Activated naive CD4-positive, alpha-beta T cell treated with anti-CD3 and anti-CD28 coated beads, Interleukin-2, amount 10 ng/mL, durations not matched to agents 7 days and 5 days (primary cell): Measurements from ENCODE around the gene FHIP2A.
"Not testable (repeated sequence)": the region's sequence is repeated elsewhere in the genome, so short reads cannot be mapped to it uniquely, and the experiment has no call there.

ENCODE experiments used
- CTCF ChIA-PET: fragments of 350-600 bp; sonication (Branson Sonifier 250); formaldehyde crosslinking; loops from one replicate; lab custom pipeline; 2021; ENCODE audit warnings: antibody characterized with exemption; lab: Charles Lee
- DNase-seq: peaks from one replicate; pipeline ENCODE4 v3.0.0-alpha.2; 2020
- H3K27ac Mint-ChIP-seq: one replicate; pipeline ENCODE4 v1.8.0; 2021; ENCODE audit warnings: mild to moderate bottlenecking, moderate library complexity, mixed read lengths
- H3K27me3 Mint-ChIP-seq: one replicate; pipeline ENCODE4 v1.8.0; 2021; ENCODE audit warnings: mild to moderate bottlenecking, mixed read lengths
- H3K36me3 Mint-ChIP-seq: one replicate; pipeline ENCODE4 v1.8.0; 2021; ENCODE audit warnings: mixed read lengths
- H3K4me1 Mint-ChIP-seq: one replicate; pipeline ENCODE4 v1.8.0; 2021; ENCODE audit warnings: mixed read lengths
- H3K4me3 Mint-ChIP-seq: one replicate; pipeline ENCODE4 v1.8.0; 2021; ENCODE audit warnings: mild to moderate bottlenecking, moderate library complexity, mixed read lengths
- H3K9me3 Mint-ChIP-seq: one replicate; pipeline ENCODE4 v1.8.0; 2021; ENCODE audit warnings: mixed read lengths

Gene FHIP2A

GRCh38 chr10:114825513-114826253 lies 4.1 kb downstream of the FHIP2A start:
- H3K4me1 Mint-ChIP-seq: peaks cover 39% of the 10 kb centered on the region

DNA sequence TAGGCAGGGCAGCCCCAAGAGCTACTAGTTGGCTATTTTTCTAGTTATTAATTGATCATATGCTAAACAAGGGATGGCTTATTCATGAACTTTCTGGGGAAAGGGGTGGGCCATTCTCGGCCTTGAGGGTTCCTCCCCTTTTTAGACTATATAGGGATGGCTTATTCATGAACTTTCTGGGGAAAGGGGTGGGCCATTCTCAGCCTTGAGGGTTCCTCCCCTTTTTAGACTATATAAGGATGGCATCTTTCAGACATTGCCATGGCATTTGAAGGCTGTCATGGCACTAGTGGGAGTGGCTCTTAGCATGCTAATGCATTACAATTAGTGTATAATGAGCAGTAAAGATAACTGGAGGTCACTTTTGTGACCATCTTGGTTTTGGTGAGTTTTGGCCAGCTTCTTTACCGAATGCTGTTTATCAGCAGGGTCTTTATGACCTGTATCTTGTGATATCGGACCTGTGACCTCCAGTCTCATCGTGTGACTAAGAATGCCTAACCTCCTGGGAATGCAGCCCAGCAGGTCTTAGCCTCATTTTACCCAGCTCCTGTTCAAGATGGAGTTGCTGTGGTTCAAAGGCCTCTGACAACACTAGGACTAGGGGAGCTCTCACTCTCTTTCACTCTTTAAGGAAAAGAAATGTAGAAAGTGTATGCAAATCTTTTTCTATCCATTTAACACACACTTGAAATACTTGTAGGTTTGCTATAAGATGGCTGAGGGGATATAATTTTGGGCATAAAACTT lies 7.8 kb downstream of the FHIP2A start:
- peaks cover 34% of the 10 kb centered on the region for H3K36me3 Mint-ChIP-seq
- no peak overlapping the region for H3K4me3 Mint-ChIP-seq
- no peaks in the 10 kb centered on the region for H3K9me3 Mint-ChIP-seq
- H3K4me1 Mint-ChIP-seq: peaks cover 17% of the 10 kb centered on the region
- DNase-seq: no peak
- CTCF ChIA-PET: interaction anchor here (0.7 kb wide), 1 partner anchor 55 kb away, joined by 3 read pairs; no protein-coding TSS in a partner anchor
- no peaks in the 10 kb centered on the region for H3K27me3 Mint-ChIP-seq
- no peak overlapping the region for H3K27ac Mint-ChIP-seq

More at GRCh38 chr10:114825513-114826253, 4.1 kb downstream of the FHIP2A start:
- Mint-ChIP-seq H3K36me3 (peaks cover 20% of the 10 kb centered on the region), H3K27me3 (no peaks in the 10 kb centered on the region), H3K4me3 (no peak overlapping the region), H3K9me3 (no peaks in the 10 kb centered on the region), H3K27ac (no peak overlapping the region)
- CTCF ChIA-PET: interaction anchor here (1.6 kb wide), 1 partner anchor 40 kb away, joined by 3 read pairs; no protein-coding TSS in a partner anchor
- no peak for DNase-seq

DNA sequence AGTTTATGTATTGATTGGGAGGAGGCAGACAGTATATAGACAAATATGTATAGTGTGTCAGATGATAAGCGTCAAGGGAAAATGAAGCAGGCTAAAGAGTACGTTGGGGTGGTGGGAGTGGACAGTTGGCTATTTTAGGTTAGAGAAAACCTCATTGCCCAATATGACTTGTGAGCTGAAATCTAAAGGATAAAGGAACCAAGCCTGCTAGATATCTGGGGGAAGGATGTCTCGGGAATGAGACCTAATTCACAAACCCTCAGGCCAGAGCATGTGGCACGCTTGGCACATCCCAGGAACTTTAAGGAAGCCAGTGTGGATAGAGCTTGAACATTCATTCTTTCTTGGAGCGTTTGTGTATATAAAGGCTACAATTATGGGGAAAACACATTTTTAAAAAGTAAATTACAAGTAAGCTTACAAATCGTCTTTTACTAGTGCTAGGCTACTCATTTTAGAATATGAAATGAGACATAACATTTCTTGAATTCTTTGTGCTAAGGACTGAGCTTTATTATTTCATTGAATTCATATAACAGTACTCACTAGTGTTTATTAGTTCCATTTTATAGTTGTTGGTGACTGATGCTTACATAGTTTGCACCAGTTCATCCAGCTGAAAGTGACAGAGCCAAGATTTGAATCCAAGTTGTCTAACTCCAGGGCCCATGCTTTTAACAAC lies 9.7 kb downstream of the FHIP2A start:
- Mint-ChIP-seq H3K4me3 (no peak overlapping the region), H3K4me1 (peaks cover 5% of the 10 kb centered on the region), H3K36me3 (peaks cover 30% of the 10 kb centered on the region), H3K9me3 (no peaks in the 10 kb centered on the region), H3K27ac (no peak overlapping the region), H3K27me3 (no peaks in the 10 kb centered on the region)
- CTCF ChIA-PET: interaction anchor here (0.8 kb wide), 1 partner anchor 8 kb away, joined by 3 read pairs; no protein-coding TSS in a partner anchor
- DNase-seq: no peak

- CTCF ChIA-PET: no interaction called here
- Mint-ChIP-seq H3K27me3 (no peaks in the 10 kb centered on the region), H3K27ac (no peak overlapping the region), H3K9me3 (no peaks in the 10 kb centered on the region), H3K4me3 (no peak overlapping the region), H3K4me1 (no peaks in the 10 kb centered on the region), H3K36me3 (peaks cover 35% of the 10 kb centered on the region)
- DNase-seq: no peak
Measured at GRCh38 chr10:114837690-114838089, 16.1 kb downstream of the FHIP2A start.

DNA sequence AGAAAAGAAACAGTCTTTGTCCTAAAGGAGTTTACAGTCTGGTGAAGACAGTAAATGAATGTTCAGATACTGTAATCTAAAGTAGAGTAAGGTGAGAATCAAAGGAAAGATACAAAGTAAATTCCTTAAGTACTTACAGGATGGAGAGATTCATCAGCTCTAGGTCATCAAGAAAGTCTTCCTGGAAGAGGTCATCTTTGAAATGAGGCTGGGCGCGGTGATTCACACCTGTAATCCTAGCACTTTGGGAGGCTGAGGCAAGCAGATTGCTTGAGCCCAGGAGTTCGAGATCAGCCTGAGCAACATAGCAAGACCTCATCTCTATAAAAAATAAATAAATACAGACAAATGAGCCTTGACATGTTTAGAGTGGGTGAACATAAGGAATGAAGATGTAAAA lies 18.3 kb downstream of the FHIP2A start:
- DNase-seq: no peak
- H3K36me3 Mint-ChIP-seq: peaks cover 34% of the 10 kb centered on the region

DNA sequence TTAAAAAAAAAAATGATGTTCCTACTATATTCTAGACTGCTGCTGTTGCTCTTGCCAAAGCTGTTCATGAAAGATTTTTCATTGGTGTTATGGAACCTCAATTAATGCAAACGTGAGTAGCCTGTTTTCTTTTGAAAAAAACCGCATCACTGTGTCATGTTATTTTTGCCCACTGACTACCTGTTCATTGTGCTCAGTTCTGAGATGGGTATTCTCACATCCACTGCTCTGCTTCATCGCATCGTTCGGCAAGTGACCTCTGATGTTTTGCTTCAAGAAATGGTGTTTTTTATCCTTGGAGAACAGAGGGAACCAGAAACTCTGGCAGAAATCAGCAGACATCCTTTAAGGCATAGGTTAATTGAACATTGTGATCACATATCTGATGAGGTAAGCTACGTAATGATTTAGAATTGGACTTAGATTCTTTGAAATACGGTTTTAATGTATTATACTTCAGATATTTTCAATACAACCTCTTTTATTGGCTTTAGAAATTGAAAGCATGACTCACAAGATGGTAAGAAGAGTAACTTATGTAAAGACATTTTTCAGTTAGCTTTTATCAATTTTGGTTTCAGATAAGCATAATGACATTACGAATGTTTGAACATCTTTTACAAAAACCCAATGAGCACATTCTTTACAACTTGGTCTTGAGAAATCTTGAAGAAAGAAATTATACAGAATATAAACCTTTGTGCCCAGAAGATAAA lies 24.6 kb downstream of the FHIP2A start:
- no peak overlapping the region for H3K27ac Mint-ChIP-seq
- no peak overlapping the region for H3K4me3 Mint-ChIP-seq
- DNase-seq: no peak
- CTCF ChIA-PET: no interaction called here
- no peaks in the 10 kb centered on the region for H3K27me3 Mint-ChIP-seq
- no peaks in the 10 kb centered on the region for H3K9me3 Mint-ChIP-seq
- peaks cover 52% of the 10 kb centered on the region for H3K36me3 Mint-ChIP-seq
- no peaks in the 10 kb centered on the region for H3K4me1 Mint-ChIP-seq

More for the DNA sequence above, 18.3 kb downstream of the FHIP2A start:
- Mint-ChIP-seq H3K27me3 (no peaks in the 10 kb centered on the region), H3K9me3 (no peaks in the 10 kb centered on the region), H3K27ac (no peak overlapping the region), H3K4me3 (no peak overlapping the region), H3K4me1 (no peaks in the 10 kb centered on the region)
- CTCF ChIA-PET: no interaction called here

DNA sequence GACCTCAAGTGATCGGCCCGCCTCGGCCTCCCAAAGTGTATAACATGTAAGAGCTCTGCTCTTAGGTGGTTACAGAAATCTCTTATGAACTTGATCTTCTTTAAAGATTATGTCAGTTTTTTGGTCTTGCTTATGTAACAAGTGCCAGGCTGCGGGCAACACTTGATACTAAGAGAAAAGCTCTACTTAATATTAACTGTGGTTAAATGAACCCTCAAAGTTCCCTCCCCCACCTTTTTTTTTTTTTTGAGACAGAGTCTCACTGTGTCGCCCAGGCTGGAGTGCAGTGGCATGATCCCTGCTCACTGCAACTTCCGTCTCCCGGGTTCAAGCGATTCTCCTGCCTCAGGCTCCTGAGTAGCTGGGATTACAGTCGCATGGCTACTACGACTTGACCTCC lies 25.9 kb downstream of the FHIP2A start:
- H3K27ac Mint-ChIP-seq, H3K27me3 Mint-ChIP-seq, H3K4me3 Mint-ChIP-seq, H3K9me3 Mint-ChIP-seq, CTCF ChIA-PET, DNase-seq, H3K4me1 Mint-ChIP-seq: not testable (repeated sequence)
- peaks cover 56% of the 10 kb centered on the region for H3K36me3 Mint-ChIP-seq

DNA sequence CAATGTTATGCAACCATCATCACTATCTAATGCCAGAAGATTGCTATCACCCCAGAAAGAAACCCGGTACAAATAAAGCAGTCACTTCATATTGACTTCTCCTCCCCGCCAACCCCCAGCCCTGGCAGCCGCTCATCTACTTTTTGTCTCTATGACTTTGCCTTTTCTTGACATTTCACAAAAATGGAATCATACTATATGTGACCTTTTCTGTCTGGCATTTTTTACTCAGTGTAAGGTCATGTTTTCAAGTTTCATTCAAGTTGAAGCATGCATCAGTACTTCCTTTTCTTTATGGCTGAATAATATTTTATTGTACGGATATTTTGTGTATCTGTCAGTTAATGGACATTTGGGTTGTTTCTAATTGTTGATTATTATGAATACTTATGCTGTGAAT lies 28.1 kb downstream of the FHIP2A start:
- H3K4me3 Mint-ChIP-seq: no peak overlapping the region
- CTCF ChIA-PET: no interaction called here
- peaks cover 49% of the 10 kb centered on the region for H3K36me3 Mint-ChIP-seq
- H3K27ac Mint-ChIP-seq: peak overlapping the region; percentile 31
- no peak for DNase-seq
- H3K9me3 Mint-ChIP-seq: no peaks in the 10 kb centered on the region
- no peaks in the 10 kb centered on the region for H3K27me3 Mint-ChIP-seq
- no peaks in the 10 kb centered on the region for H3K4me1 Mint-ChIP-seq

DNA sequence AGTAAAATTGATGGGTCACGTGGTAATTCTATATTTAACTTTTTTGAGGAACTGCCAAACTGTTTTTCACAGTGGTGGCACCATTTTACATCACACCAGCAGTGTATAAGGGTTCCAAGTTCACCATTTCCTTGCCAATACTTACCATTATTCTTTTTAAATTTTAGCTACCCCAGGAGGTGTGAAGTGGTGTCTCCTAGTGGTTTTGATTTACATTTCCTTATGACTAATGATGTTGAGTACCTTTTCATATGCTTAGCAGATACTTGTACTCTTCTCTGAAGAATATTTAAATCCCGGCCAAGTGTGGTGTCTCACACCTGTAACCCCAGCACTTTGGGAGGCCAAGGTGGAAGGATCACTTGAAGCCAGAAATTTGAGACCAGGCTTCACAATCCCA lies 28.5 kb downstream of the FHIP2A start:
- Mint-ChIP-seq H3K4me1 (no peaks in the 10 kb centered on the region), H3K36me3 (peaks cover 49% of the 10 kb centered on the region), H3K27ac (no peak overlapping the region), H3K27me3 (no peaks in the 10 kb centered on the region), H3K9me3 (no peaks in the 10 kb centered on the region), H3K4me3 (no peak overlapping the region)
- DNase-seq: no peak
- CTCF ChIA-PET: no interaction called here

- Mint-ChIP-seq H3K27ac (no peak overlapping the region), H3K9me3 (no peaks in the 10 kb centered on the region), H3K4me1 (peaks cover 4% of the 10 kb centered on the region), H3K4me3 (no peak overlapping the region), H3K27me3 (no peaks in the 10 kb centered on the region), H3K36me3 (peaks cover 45% of the 10 kb centered on the region)
- CTCF ChIA-PET: no interaction called here
- DNase-seq: no peak
Measured at GRCh38 chr10:114851336-114851735, 29.8 kb downstream of the FHIP2A start.

DNA sequence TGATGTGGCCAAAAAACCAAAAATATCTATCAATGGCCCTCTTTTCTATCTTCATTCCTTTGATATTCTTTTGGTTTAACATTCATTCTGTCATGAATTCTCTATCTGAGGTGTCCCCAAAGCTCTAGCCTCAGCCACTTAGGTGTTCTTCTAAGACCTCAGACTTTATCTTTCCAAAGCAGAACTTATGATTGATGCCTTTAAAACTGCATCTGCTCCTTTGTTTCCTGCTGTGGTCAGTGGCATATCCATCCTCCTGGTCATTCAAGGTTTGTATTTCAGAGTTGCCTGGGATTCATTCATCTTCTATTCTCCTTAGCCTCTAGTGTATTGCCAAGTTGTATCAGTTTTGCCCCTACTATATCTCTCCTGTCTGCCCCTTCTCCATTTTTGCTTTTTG lies 30.6 kb downstream of the FHIP2A start:
- CTCF ChIA-PET: interaction anchor here (0.9 kb wide), 1 partner anchor 31 kb away, joined by 3 read pairs; the partner anchor contains the start of gene FHIP2A
- Mint-ChIP-seq H3K27me3 (no peaks in the 10 kb centered on the region), H3K27ac (no peak overlapping the region), H3K36me3 (peaks cover 44% of the 10 kb centered on the region), H3K9me3 (no peaks in the 10 kb centered on the region), H3K4me1 (peaks cover 9% of the 10 kb centered on the region), H3K4me3 (no peak overlapping the region)
- no peak for DNase-seq

DNA sequence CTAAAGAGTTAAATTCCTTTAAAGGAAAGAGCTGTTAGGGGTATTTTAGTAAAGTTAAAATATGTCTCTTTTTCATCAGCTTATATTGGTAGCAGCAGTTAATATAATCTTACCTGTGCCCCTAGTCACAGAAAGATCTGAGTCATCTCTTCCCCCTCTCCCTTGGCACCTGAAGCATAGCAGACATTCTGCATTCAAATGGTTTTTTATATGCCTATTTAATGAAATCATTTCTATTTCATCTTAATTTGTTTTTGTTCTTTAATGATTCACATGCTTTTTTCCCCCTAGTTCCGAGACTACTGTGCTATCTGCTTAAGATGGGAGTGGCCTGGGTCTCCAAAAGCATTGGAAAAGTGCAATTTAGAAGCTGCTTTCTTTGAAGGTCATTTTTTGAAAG lies 33.3 kb downstream of the FHIP2A start:
- Mint-ChIP-seq H3K27ac (no peak overlapping the region), H3K4me3 (no peak overlapping the region), H3K4me1 (peaks cover 15% of the 10 kb centered on the region), H3K36me3 (peaks cover 45% of the 10 kb centered on the region), H3K9me3 (no peaks in the 10 kb centered on the region), H3K27me3 (no peaks in the 10 kb centered on the region)
- CTCF ChIA-PET: interaction anchor here (2.7 kb wide), 1 partner anchor 33 kb away, joined by 8 read pairs; the partner anchor contains the start of gene FHIP2A
- no peak for DNase-seq

GRCh38 chr10:114855776-114856543 lies 34.4 kb downstream of the FHIP2A start:
- H3K27me3 Mint-ChIP-seq: no peaks in the 10 kb centered on the region
- H3K36me3 Mint-ChIP-seq: peaks cover 45% of the 10 kb centered on the region

More at GRCh38 chr10:114855776-114856543, 34.4 kb downstream of the FHIP2A start:
- peak overlapping the region; percentile 81 for H3K27ac Mint-ChIP-seq
- DNase-seq: no peak
- no peaks in the 10 kb centered on the region for H3K9me3 Mint-ChIP-seq
- CTCF ChIA-PET: interaction anchor here (0.9 to 2.7 kb wide), 2 partner anchors 28 to 34 kb away, joined by 3 to 8 read pairs; partner anchors contain the start of gene FHIP2A
- no peak overlapping the region for H3K4me3 Mint-ChIP-seq
- H3K4me1 Mint-ChIP-seq: peaks cover 15% of the 10 kb centered on the region
